Fibroblast of skin of back (primary cell): ENCODE results near the gene METTL17.
"Not testable (repeated sequence)": the region's sequence is repeated elsewhere in the genome, so short reads cannot be mapped to it uniquely, and the experiment has no call there.

Experiments
- DNase-seq: peaks from one replicate; pipeline ENCODE4 v3.0.0-alpha.2; 2013

METTL17 gene

DNA sequence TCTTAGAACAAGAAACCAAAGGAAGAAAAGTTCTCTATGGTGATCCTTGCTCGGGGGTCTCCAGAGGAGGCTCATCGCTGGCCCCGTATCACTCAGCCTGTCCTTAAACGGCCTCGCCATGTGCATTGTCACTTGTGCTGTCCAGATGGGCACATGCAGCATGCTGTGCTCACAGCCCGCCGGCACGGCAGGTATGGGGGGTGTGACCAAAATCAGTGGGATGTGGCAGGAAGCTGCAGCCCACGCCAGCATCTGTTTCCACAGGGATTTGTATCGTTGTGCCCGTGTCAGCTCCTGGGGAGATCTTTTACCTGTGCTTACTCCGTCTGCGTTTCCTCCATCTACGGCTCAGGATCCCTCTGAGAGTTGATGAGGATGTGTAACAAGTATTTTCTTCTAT, 6.7 kb downstream of the METTL17 start:
- no peak for DNase-seq

DNA sequence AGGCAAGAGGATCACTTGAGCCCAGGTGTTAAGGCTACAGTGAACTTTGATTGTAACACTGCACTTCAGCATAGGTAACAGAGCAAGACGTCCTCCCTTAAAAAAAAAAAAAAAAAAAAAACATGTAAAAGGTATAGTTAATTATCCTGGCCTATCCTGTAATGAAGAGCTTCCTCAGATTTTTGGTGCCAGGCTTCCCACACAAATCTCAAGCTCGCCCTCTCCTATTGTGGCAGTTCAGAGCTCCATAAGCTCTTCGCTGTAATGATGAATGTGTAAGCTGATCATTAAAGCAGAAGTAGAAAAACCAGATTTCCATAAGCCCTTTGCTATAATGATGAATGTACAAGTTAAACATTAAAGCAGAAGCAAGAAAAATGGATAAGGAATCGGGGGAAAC, 7.3 kb downstream of the METTL17 start:
- DNase-seq, result no peak

DNA sequence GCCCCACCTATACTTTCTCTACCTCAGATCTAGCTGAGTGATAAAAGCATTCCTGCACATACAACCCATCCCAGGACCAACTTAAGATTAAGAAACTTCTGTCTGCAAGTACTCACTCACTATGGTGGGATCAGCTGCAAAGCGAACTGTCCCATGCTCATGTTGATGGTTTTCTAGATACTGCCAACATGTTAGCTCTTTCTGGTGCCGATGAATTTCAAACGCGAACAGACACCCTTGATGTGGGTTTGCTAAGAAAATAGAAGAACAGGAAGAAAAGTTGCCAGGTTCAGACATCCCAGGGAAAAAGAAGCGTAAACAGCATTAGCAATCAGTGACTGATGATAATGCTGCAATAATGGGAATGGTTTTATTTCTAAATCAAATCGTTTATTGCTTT, 7.8 kb downstream of the METTL17 start:
- no peak for DNase-seq

DNA sequence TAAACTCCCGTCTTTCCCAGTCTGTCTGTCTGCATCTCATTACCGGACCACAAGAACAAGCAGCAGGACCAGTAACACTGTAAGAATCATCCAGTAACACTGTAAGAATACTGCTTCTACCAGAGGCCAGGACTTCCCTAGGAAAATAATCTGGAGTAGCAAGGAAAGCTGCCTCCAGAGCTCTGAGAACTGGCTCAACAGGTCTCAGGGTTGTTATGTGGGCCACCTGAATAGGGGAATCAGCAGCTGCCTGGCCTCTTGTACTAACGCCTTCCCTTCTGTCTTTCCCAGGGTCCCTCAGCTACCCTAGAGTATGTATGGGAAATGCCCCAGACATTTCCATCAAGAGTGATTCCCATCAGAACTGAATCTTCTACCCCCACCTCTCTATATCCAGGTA, 8.4 kb downstream of the METTL17 start:
- no peak for DNase-seq

DNA sequence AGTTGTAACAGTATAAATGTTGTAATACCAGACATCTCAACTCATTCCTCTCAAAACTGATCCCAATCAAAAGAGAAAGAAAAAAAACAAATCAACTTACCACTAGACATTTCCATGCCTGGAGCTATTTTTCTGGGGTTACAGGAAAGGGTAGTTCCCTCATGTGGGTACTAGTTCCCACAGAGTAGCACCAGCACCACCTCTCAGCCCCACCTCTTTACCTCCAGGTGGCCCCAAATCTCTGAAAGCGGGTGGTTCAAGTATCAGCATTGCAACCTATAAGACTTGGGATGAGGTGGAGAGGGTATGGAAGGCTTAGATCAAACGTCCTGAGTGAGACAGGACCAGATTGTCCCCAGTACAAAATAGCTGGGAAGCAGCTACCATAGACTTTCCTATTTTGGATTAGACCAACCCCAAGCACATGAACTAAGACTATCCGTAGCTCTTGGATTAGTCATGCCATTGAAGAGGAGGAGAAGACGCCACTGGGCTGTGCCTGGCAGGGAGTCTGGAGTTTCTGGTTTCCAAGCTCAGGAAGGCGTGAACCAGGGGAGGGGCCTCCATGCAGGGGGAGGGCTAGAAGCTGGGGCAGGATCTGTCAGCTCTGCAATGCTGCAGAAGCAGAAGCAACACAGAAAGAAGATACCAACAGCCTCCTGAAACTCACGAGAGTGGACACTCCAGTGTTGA, 9.0 kb downstream of the METTL17 start, which contains the start of gene SLC39A2:
Gene SLC39A2 (plus strand): TSS at position 620 of the 693 bp plus-strand sequence. CDS start 154 bp downstream, outside the sequence.
- peak; percentile 82 for DNase-seq

DNA sequence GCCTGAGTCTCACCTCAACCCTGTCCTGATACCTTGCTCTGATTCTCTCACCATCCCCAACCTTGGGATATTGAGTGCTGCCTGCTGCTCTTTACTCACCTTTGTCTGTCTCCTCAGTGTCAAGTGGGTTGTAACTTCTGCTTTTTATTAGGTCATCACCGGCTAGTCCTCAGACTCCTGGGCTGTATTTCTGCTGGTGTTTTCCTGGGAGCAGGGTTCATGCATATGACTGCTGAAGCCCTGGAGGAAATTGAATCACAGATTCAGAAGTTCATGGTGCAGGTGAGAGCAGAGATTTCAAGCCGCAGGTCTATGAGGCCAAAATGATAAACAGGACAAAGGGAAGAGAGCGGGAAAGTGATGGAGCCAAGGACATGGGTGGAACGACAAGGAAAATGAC, 9.8 kb downstream of the METTL17 start:
- DNase-seq, result no peak

DNA sequence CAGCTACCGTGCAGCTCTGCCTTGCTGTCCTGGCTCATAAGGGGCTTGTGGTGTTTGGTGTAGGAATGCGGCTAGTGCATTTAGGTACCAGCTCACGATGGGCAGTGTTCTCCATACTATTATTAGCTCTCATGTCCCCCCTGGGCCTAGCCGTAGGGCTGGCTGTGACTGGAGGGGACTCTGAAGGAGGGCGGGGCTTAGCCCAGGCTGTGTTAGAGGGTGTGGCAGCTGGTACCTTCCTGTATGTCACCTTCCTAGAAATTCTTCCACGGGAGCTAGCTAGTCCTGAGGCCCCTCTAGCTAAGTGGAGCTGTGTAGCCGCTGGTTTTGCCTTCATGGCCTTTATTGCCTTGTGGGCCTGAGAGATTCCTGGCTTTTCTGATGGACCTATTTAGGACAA, 11.4 kb downstream of the METTL17 start:
- no peak for DNase-seq

DNA sequence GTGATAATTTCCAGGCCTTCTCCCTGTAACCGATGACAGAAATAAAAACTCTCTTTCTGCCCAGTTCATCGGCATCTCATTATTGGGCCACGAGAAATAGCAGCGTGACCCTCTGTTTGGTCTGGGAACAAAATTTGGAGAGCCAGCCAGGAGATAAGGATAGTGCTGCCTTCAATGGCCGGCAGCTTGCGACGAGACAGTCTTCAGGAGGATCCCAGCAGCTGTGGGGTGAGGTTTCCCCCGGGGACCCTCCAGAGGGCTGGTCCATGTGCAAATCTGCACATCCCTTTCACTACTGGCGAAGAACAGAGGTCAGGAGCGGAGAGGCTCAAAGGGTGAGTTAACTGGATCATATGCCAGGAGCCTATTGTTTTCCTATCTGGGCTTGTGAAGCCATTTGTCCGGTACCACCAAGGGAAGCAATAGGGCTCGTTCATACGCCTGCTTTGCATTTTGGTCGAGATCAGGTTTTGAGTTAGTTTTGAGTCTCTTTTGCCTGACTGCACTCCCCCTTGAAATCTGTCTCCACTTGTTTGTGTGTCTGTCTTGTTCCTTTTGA, 14.1 kb downstream of the METTL17 start:
- DNase-seq, result no peak

DNA sequence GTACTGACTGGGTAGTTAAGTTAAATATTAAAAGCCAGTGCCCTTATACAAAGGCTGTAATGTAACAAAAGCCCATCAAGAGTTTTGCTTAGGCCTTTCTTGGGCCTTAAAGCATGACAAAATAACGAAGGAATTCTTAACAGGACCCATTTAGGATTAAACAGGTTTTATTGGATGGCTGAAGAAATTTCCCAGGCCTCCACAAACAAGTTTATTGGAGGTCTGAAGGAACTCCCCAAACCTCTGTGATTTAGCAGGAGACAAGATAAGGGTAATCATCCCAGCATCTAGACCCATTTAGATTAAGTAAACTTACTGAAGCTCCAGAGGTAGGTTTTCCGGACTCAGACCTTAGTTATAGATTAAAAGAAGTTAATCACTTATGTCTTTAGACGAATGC, 19.9 kb downstream of the METTL17 start:
- DNase-seq, result not testable (repeated sequence)

DNA sequence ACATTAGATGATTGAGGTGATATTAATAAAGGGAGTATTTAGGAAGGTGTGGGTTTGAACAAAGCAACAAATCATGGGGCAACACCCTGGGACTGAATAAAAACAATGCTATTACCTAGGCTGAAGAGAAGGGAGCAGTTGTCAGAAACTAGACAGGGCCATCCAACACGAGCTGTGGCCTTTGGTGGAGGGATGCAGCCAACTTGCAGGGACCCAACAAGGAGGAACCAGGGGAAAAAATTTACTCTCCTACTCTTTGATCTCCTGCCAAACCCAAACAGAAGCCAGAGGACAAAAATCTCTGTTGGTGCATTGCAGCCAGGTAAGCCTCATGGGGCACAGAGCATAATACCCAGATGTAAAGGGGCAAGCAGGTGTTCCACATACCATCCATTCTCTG, 21.4 kb downstream of the METTL17 start:
- DNase-seq, result no peak

DNA sequence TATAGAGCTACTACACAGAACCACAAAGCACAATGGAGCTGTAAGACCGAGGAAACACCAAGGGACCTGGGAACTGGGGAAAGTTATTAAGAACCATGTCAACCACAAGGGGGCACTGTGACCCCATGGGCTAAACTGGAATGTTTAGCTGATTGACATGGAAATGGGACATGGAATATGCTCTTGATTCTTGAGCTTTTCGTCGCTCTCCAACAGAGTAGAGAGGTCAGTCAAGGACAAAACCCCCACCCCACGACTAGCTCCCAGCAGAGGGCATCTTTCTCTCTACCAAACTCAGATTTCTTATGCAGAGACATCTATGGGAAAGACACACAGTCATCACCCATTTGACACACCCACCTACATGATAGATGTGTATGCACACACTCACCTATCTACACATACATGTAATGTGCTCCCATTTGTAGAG, 25.0 kb downstream of the METTL17 start:
- peak; percentile 75 for DNase-seq

DNA sequence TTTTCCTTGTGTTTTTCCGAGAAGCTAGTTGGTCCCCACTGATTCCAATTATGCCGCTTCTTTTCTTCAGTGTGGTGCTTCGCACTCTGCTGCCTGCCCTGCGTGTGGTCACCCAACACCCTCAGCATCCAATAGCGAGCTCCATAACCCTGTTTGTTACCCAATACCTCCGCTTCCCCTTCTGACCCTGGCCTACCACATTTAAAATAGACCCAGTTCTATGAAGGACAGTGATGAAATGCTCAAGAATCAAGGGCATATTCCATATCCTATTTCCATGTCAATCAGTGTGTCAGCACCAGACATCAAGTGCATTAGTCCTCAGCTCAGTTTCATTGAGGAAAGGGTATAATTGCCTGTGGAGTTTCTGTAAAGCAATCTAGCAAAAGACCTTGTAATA, 25.5 kb downstream of the METTL17 start:
- no peak for DNase-seq

DNA sequence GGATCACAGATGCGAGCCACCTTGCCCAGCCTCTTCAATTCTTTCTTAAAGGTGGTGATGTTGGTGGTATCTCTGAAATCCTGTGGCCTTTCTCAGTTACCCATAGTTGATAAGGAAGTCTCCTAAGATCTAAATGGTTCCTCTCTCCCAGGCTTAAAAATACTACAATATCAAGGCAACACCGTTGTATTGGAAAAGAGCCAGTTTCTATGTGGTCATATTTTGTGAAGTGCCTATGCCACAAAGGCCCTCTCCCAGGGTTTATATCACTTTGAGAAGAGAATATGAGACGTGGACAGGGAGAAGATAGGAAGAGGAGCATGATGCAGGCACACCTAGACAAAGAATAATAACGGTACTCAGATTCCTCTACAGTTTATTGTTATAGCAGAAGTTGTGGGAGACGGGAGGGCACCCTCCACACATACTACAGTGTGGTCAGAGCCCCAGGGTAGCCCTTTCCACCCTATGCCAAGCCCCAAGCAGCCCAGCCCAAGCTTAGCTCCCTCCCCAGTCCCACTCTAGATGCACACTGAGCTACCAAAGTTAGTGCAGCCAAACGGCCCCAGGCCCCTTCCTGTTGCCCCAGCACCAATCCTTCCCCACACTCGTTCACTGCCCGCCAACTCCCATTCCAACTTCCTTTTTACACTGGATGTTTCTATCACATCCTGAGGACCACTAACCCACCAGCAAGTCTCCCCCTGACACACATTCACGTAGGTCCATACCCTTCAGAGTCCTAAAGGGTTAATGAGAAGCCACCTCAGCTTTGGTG, 26.8 kb downstream of the METTL17 start:
- no peak for DNase-seq

DNA sequence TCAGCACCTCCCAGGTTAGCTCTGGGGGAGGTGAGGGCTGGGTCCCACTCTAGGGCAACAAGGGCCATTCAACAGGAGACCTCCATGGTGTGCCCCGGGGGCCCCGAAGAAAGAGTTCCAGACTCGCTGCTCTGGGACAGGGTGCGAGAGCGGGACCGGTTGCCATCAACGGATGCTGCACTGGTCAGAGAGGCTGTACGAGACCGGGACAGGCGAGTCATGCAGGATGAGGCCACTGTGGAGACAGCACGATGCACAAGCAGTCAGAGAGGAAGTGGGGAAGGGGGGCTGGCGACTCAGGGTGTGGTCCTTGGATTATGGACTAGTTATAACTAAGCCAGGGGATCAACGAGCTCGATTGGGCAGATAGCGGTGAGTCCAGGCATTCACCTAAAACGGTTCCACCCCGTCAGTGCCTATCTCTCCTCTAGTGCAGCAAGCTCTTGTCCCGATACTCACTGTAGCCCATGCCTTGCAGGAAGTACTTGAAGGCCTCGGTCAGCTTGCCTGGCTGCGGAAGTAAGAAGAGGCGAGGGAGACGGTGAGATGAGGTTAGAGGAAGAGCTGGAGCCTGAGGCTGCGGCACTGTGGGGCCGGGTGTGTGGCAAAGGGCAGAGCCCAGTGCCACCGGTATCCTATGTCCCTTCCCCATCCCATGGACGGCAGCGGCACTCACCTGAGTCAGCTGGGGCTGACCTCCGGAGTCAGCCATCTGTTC, 27.9 kb downstream of the METTL17 start:
- no peak for DNase-seq

DNA sequence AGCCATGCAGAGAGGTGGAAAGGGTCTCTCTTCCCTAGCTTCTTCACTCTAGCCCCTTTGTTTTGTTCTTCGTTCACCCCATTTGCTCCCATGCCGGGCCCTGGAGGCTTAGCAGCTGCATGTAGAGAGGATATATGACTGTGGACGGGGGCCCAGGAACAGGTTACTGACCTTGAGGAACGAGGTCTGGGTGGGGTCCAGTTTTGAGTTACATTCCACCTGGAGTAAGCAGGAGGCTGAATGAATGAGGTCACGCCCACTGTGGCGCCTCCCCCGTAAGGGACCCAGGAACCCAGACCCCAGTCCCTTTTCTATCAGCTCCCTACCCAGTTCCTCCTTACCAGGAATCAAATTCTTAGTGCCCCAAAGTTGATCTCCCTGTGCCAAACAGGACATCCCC, 28.5 kb downstream of the METTL17 start:
- no peak for DNase-seq

DNA sequence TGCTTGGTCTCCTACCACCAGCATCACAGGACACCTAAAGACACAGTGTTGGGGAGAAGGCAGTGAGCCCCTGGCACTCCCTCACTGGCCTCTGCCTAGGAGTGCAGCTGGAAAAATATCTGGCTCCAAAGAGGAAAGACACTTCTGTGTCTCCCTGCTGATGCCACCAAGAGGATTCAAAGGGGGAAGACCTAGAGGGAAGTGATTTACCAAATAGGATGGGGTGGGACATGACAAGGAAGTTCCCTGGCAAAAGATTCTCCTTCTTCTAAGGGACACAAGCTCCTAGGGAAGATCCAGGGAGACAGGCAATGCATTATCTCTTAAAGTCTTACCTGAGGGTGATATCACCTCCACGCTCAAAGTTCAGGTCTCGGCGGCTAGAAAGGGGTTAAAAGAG, 29.0 kb downstream of the METTL17 start:
- DNase-seq, result no peak

DNA sequence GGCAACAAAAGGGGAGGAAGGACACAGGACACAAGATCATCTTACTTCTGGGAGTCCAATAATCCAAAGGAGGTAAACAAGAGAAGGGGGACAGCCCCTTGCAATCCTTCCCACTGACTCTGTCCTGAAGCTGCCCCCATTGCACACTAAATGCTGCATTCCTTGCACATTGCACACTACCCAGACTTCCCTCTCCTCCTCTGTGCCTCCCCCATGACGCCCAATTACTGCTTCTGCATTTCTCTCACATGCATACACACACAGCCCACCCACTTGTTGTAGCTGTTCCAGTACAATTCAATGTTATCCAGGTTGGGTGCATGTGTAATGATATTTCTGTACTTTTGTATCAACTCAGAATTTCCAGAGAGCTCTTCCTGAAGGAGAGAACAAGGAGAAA, 29.6 kb downstream of the METTL17 start:
- peak; percentile 19 for DNase-seq

DNA sequence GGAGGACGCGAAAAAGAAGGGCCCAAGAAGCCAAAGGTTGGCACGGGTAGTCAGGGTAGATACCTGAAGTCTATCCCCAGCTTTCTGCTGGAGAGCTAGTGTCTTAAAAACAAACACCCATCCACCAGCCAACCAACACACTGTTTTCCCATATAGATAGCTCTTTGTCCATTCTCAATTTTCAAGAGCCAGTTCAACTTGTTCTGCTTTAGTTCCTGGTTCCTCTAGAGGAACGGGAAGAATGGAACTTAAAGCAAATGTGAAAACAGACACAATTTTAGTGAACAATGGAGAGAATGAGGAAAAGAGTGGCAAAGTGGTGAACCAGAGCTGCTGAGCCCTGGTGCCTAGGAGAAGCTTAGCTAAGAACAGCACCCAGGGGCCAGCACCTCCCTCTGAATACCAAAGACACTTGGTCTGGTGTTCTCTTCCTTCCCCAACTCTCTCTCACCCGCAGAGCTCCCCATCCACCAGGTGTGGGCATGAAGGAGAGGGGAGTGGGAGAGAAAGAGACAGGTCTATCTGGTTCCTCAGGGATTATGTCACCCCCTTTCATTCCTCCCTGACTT, 31.3 kb downstream of the METTL17 start:
- DNase-seq, result no peak

DNA sequence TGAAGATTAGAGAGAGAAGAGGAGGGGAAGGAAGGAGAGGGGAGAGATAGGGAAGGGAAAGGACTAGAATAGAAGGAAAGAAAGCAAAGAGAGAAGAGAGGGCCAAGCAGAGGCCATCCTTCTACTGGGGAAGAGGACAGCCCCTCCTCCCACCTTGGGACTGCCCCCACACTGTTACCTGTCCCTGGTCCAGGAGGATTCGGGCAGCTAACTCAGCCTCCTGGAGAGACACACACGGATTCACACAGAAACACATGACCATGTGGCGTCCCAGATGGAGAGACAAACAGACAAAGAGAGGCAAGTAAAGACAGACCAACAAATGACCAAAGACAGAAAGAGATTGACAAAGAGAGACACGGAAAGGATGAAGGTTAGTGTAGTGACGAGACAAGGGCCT, 32.9 kb downstream of the METTL17 start:
- no peak for DNase-seq

DNA sequence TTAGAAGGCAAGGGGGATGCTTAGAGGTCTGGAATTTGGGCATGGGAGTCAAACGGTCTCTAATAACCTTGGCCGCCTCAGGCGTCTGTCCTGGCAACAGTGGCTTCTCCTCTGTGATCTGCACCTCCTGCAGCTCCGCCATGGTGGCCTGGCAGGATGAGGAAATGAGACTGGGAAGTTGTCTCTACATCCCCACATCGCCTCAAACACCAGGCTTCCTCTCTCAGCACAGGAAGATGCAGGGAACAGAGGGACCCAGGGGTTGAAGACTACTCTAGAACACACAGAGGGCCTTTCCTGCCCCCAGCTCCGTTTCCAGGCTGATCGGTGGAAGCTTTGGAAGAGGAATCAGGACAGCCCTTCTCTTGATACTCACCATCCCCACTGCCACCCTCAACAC, 33.4 kb downstream of the METTL17 start:
- no peak for DNase-seq

DNA sequence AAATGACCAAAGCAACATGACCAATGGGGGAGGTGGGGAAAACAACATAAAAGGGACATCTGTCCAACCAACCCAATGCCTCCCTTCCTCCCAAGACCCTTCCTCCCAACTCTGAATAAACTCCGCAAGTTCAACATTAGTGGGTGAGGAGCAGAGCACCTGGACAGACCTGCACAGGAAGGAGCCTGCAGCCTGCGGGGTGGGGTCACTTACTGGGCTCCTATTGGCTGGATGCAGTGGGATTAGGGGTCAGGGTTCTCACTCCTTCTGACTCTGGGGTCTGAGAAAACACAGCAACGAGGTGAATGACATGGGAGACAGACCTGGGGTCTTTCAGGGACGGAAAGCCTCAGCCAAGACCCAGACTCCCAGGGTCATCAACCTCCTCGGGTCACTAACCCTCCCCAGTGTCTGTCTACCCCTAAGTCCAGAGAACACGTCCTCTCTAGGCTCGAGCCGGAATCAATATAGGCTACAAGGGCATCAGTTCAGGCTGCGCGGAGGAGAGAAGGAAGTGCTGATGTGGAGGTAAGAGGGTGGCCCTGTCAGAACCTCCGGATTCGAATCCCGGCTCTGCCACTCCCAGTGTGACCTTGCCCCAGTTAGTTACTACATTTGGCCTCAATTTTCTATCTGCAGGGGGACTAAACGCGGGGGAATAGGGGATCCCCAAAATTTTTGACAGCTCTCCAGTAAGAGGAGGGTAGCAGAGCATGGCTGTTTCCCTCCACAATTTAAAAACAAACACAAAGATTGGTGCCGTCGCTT, 34.2 kb downstream of the METTL17 start:
- DNase-seq, result no peak
